ENCODE results near the gene ACTG2. TPM values are rescaled to one million over a fixed set of nuclear protein-coding genes. Genes with fewer than 3 reads are reported as not detected.

The ACTG2 gene
- total and polyA plus RNA-seq, 4 donors: 5.3 to 21.0 (median 6.2) TPM

DNA sequence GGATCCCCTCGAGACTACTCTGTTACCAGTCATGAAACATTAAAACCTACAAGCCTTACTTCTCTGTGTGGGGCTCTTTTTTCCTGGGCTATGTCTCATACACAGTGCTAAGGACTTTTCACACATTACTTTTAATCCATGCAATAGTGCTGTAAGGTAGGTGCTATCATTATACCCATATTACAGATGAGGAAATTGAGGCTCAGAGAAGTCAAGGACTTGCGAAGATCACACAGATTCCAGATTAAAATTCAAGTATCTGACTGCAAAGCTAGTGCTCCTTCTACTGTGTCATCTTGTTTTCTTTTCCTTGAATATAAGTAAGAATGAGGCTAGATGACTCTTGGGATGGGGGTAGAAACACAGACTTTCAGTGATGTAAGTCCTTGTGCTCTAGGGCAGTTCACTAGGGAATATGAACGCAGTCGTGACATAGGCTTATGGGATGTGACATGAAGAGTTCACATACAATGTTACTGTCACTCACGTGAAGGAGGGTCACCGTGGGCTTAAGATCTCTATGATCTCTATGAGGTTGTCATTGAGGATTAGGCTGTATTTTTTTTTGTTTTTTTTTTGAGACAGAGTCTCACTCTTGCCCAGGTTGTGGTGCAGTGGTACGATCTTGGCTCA is 26.9 kb downstream of the ACTG2 start:
- Histone ChIP-seq H3K27ac (ENCODE audit: low read depth, low read length) (no peak overlapping the region), H3K4me1 (ENCODE audit: control insufficient read depth, insufficient read depth, low read length) (no peaks in the 10 kb centered on the region), H3K36me3 (ENCODE audit: control insufficient read depth, insufficient read depth, low read length) (no peaks in the 10 kb centered on the region), H3K9me3 (ENCODE audit: control insufficient read depth, insufficient read depth, low read length) (no peaks in the 10 kb centered on the region), H3K27me3 (ENCODE audit: control insufficient read depth, insufficient read depth, low read length) (peaks cover 29% of the 10 kb centered on the region), H3K4me3 (ENCODE audit: low read depth, low read length) (no peak overlapping the region)
- WGBS (ENCODE audit: insufficient coverage): 88% methylated on average over 4 of the region's 7 CpGs
- DNase-seq (ENCODE audit: low read depth in 4 of 6, low spot score in 6 of 6): no peak

DNA sequence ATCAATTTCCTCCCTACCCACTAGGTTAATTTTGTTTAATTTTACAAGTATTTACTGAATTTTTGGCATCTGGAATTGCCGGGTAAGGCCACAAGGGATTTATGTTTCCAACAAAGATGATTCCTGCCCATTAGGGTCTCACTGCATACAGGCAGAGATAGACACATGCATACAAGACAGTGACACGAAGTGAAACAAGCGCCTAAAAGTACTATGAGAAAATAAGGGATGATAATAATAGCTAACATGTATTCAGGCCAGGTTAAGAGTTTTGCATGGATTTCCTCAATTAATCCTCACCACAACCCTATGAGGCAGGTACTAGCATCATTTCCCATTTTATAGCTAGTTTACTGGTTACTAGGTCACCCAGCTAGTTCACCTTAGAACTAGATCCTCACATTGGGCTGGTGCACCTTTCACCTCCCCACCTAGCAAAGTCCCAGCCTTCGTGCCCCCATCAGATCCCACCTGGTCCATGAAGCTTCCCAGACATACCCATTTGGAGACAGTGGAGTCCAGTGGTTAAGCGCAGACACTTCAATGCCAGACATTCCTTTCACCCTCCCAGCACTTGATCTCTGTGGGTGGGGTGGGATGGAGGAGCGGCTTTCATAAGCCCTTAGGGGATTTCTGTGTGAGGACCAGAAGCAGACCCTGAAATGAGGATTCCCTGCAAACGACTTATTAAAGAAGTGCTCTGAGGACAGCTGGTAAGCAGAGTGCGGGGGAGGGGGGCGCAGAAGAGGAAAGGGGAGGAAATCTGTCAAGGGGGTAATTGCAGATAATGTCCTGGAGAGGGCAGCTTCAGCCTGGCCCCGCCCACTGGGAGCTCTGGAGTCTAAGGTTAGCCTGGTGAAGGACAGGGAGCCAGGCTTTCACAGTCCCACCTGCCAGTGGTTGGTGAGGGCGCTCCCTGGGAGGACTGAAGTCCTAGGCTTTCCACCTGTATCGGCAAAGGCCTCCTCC is 28.1 kb downstream of the ACTG2 start:
- H3K4me3 ChIP-seq (ENCODE audit: low read depth, low read length): no peak overlapping the region
- DNase-seq (ENCODE audit: low read depth in 4 of 6, low spot score in 6 of 6): no peak
- H3K9me3 ChIP-seq (ENCODE audit: control insufficient read depth, insufficient read depth, low read length): no peaks in the 10 kb centered on the region
- no peak overlapping the region for H3K27ac ChIP-seq (ENCODE audit: low read depth, low read length)
- no peaks in the 10 kb centered on the region for H3K4me1 ChIP-seq (ENCODE audit: control insufficient read depth, insufficient read depth, low read length)
- WGBS (ENCODE audit: insufficient coverage): 18% methylated on average over 7 of the region's 12 CpGs
- H3K36me3 ChIP-seq (ENCODE audit: control insufficient read depth, insufficient read depth, low read length): no peaks in the 10 kb centered on the region
- H3K27me3 ChIP-seq (ENCODE audit: control insufficient read depth, insufficient read depth, low read length): peaks cover 29% of the 10 kb centered on the region

DNA sequence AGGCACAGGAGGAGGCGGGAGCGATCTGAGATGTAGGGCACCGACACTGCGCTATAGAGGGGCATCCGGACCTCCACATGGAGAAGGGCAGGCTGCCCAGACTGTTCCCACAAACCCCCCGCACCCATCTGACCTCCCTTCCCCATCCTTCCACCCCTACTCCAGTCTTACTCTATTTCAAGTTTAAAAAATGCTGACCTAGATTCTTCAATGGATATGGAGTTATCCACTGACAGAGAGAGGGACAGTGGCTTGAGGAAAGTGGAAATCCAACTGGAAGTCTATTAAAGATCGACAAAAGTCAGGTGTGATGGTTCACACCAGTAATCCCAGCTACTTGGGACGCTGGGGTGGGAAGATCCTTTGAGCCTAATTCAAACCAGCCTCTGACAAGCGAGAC is 28.8 kb downstream of the ACTG2 start:
- WGBS (ENCODE audit: insufficient coverage): 70% methylated on average over 2 of the region's 9 CpGs
- no peak overlapping the region for H3K4me3 ChIP-seq (ENCODE audit: low read depth, low read length)
- H3K36me3 ChIP-seq (ENCODE audit: control insufficient read depth, insufficient read depth, low read length): no peaks in the 10 kb centered on the region
- peaks cover 29% of the 10 kb centered on the region for H3K27me3 ChIP-seq (ENCODE audit: control insufficient read depth, insufficient read depth, low read length)
- H3K9me3 ChIP-seq (ENCODE audit: control insufficient read depth, insufficient read depth, low read length): no peaks in the 10 kb centered on the region
- no peaks in the 10 kb centered on the region for H3K4me1 ChIP-seq (ENCODE audit: control insufficient read depth, insufficient read depth, low read length)
- no peak overlapping the region for H3K27ac ChIP-seq (ENCODE audit: low read depth, low read length)
- no peak for DNase-seq (ENCODE audit: low read depth in 4 of 6, low spot score in 6 of 6)

DNA sequence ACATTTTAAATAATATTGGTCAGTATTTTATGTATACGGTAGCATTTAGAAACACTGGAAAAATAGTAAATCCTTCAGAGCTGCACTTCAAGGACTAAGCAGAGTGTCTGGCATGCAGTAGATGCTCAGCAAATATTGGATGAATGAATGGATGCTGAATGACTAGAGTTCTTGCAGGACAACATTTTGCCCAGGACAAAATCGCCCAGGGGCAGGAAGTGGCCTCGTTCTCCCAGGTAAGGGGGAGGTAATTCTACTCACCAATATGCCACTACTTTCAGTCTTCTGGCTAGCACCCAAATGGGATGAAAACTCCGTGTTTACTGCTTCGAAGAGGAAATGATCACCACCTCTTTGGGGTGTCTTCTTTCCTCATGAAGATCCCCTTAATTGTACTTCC is 29.9 kb downstream of the ACTG2 start:
- 100% methylated on average over 1 of the region's 5 CpGs for WGBS (ENCODE audit: insufficient coverage)
- Histone ChIP-seq H3K27me3 (ENCODE audit: control insufficient read depth, insufficient read depth, low read length) (peaks cover 29% of the 10 kb centered on the region), H3K27ac (ENCODE audit: low read depth, low read length) (no peak overlapping the region), H3K36me3 (ENCODE audit: control insufficient read depth, insufficient read depth, low read length) (no peaks in the 10 kb centered on the region), H3K4me1 (ENCODE audit: control insufficient read depth, insufficient read depth, low read length) (no peaks in the 10 kb centered on the region), H3K9me3 (ENCODE audit: control insufficient read depth, insufficient read depth, low read length) (no peaks in the 10 kb centered on the region), H3K4me3 (ENCODE audit: low read depth, low read length) (no peak overlapping the region)
- DNase-seq (ENCODE audit: low read depth in 4 of 6, low spot score in 6 of 6): no peak

DNA sequence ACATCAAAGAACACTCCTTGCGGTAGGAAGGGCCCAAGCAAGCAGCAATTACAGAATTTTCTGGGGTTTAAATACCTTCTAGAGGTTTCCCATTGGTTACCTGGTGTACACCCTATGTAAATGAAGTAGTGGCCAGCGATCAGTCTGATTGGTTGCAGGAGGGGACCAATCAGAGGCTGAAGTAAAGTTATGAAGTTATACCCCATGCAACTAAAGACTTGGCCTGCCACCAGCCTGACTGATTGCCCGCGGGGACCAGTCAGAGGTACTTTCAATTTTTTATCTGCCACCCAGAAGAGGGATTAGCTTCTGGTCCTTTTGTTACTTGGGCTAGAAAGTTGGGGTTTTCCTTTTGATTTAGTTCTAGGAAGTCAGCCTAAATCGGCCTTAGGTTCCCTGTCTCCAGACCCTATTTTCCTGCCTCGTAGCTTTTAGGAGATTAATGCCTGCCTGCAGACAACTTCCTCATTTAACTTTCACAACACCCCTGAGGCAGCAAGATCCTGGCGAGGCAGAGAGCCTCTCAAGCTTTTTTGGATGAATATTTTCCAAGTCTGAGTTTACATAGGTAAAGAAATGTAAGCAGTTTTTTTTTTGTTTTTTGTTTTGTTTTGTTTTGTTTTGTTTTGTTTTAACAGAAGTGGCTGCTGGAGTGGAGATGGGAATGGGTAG is 32.4 kb downstream of the ACTG2 start:
- DNase-seq (ENCODE audit: low read depth in 4 of 6, low spot score in 6 of 6): no peak
- H3K27ac ChIP-seq (ENCODE audit: low read depth, low read length): no peak overlapping the region
- H3K9me3 ChIP-seq (ENCODE audit: control insufficient read depth, insufficient read depth, low read length): no peaks in the 10 kb centered on the region
- no peaks in the 10 kb centered on the region for H3K36me3 ChIP-seq (ENCODE audit: control insufficient read depth, insufficient read depth, low read length)
- H3K4me1 ChIP-seq (ENCODE audit: control insufficient read depth, insufficient read depth, low read length): peaks cover 9% of the 10 kb centered on the region
- H3K27me3 ChIP-seq (ENCODE audit: control insufficient read depth, insufficient read depth, low read length): peaks cover 22% of the 10 kb centered on the region
- 100% methylated on average over 1 of the region's 7 CpGs for WGBS (ENCODE audit: insufficient coverage)
- no peak overlapping the region for H3K4me3 ChIP-seq (ENCODE audit: low read depth, low read length)

DNA sequence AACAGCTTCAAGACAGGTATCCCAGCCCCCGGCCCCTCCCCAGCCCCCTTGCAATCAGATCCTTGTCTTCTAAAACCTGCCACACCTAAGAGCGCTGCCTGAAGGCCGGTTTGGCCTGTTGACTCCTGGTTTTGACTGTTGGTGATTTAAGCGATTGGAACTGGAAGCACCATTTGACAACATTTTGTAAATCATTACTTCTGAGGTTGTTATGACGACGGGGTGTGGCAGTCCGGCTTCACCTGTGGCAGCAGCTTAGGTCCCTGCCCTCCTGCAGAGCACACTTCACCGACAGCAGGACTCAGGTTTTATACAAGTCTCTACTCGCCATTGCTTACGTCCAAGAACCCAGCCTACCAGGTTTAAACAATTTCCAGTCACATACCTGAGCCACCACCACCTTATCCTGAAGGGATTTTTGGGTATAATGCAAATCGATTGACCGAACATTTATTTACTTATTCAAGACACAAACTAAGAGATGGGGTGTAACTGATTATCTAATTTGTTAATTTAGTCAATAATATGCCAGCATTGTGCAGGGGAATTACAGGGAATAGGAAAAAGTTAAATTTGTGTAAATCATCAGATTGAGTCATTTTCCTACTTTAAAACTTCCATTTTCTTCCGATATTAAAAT is 33.2 kb downstream of the ACTG2 start:
- DNase-seq (ENCODE audit: low read depth in 4 of 6, low spot score in 6 of 6): no peak
- Histone ChIP-seq H3K4me3 (ENCODE audit: low read depth, low read length) (peak overlapping the region; percentile 94), H3K27ac (ENCODE audit: low read depth, low read length) (peak overlapping the region; percentile 95), H3K4me1 (ENCODE audit: control insufficient read depth, insufficient read depth, low read length) (peaks cover 9% of the 10 kb centered on the region), H3K27me3 (ENCODE audit: control insufficient read depth, insufficient read depth, low read length) (peaks cover 17% of the 10 kb centered on the region), H3K36me3 (ENCODE audit: control insufficient read depth, insufficient read depth, low read length) (no peaks in the 10 kb centered on the region), H3K9me3 (ENCODE audit: control insufficient read depth, insufficient read depth, low read length) (no peaks in the 10 kb centered on the region)
- 91% methylated on average over 6 of the region's 13 CpGs for WGBS (ENCODE audit: insufficient coverage)

DNA sequence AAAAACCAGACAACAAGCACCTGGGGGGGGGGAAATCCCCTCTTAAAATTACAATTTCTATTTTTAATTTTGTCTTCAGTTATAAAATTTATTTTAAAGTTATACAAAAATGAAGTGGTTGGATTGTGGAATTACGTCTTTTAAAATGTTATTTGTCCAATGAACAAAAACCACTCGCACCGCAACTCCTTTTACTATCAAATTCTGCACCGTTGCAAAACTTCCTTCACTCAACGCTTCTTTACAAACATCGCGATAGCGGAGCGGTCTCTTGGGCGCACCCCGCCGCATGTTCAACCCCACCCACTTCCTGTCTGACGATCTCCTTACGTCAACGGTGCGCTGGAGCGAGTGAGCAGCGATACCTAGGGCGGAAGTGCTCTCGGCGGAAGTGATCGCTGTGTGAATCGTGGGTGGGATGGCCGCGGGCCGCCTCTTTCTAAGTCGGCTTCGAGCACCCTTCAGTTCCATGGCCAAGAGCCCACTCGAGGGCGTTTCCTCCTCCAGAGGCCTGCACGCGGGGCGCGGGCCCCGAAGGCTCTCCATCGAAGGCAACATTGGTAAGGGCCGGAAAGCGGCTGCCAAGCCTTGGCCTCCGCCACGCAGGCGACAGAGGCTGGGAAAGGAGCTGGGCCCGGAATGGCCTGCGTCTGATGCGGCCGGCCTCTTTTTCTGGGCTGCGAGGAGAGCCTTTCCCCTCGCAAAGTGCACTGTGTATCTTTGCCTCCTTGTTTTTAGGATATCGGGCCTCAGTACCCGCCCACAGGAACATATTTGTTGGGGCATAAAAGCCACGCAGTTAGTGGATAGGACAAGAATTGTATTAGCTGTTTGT is 33.9 kb downstream of the ACTG2 start, which contains the start of gene DGUOK:
TSS of gene DGUOK (plus strand) at position 388 of the 835 bp plus-strand sequence. CDS start at position 419, 31 bp downstream.
- Histone ChIP-seq H3K4me1 (ENCODE audit: control insufficient read depth, insufficient read depth, low read length) (peaks cover 9% of the 10 kb centered on the region), H3K27me3 (ENCODE audit: control insufficient read depth, insufficient read depth, low read length) (peaks cover 13% of the 10 kb centered on the region), H3K36me3 (ENCODE audit: control insufficient read depth, insufficient read depth, low read length) (no peaks in the 10 kb centered on the region), H3K9me3 (ENCODE audit: control insufficient read depth, insufficient read depth, low read length) (no peaks in the 10 kb centered on the region), H3K4me3 (ENCODE audit: low read depth, low read length) (peak within 1 kb of the TSS; percentile 94), H3K27ac (ENCODE audit: low read depth, low read length) (peak within 1 kb of the TSS; percentile 95)
- peak; percentile 92 to 100 (median 98) for DNase-seq (ENCODE audit: low read depth in 4 of 6, low spot score in 6 of 6)
- under 1% methylated on average over 48 of the region's 50 CpGs for WGBS (ENCODE audit: insufficient coverage)

DNA sequence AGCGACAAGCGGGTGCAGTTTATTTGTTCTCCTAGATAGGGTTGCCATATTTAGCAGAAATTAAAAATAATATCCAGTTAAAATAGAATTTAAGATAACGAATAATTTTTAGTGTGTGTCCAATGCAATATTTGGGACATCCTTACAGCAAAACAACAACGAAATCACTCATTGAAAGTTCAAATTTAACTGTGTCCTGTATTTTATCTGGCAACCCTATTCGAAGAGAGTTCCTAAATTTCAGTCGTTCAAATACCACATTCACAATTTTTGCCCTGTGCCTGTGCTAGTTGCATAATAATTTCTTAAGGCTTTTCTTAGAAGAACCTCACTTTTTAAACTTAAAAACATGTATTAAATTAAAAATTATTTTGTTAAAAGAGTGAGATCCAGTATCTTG is 34.5 kb downstream of the ACTG2 start:
- peaks cover 9% of the 10 kb centered on the region for H3K4me1 ChIP-seq (ENCODE audit: control insufficient read depth, insufficient read depth, low read length)
- DNase-seq (ENCODE audit: low read depth in 4 of 6, low spot score in 6 of 6): no peak
- WGBS (ENCODE audit: insufficient coverage): no CpG with 5 or more reads among the region's 6 CpGs
- H3K9me3 ChIP-seq (ENCODE audit: control insufficient read depth, insufficient read depth, low read length): no peaks in the 10 kb centered on the region
- H3K27me3 ChIP-seq (ENCODE audit: control insufficient read depth, insufficient read depth, low read length): peaks cover 8% of the 10 kb centered on the region
- H3K27ac ChIP-seq (ENCODE audit: low read depth, low read length): peak overlapping the region; percentile 95
- H3K36me3 ChIP-seq (ENCODE audit: control insufficient read depth, insufficient read depth, low read length): no peaks in the 10 kb centered on the region
- H3K4me3 ChIP-seq (ENCODE audit: low read depth, low read length): peak overlapping the region; percentile 94
